Prostate gland (tissue), 2 donors: ENCODE results near the gene DNAJC6. TPM values are rescaled to one million over a fixed set of nuclear protein-coding genes. Genes with fewer than 3 reads are reported as not detected.

Experiments used
- DNase-seq: peaks from one replicate; pipeline ENCODE4 v3.0.0-alpha.2; 2019; ENCODE audit warnings: low spot score
- H3K27ac ChIP-seq, 2 donors: fragments of 200-600 bp; sonication (generic); 2 replicates each; pipeline ENCODE4 v1.5.1; 2017 to 2019
- H3K27me3 ChIP-seq: fragments of 200-600 bp; sonication (generic); replicated peaks from 2 replicates; pipeline ENCODE4 v1.5.1; 2019; ENCODE audit not compliant: insufficient read depth
- H3K36me3 ChIP-seq, 2 donors: fragments of 200-600 bp; sonication (generic); 1 replicate in 1 of 2; 2 replicates in 1 of 2; pipeline versions ENCODE4 v1.5.1 to v1.8.1; 2017 to 2019
- H3K4me1 ChIP-seq: fragments of 200-600 bp; sonication (generic); replicated peaks from 2 replicates; pipeline ENCODE4 v1.5.1; 2019
- H3K4me3 ChIP-seq, 2 donors: fragments of 200-600 bp; sonication (generic); 2 replicates each; pipeline ENCODE4 v1.5.1; 2017 to 2019
- H3K9me3 ChIP-seq: fragments of 200-600 bp; sonication (generic); 2 replicates; pipeline ENCODE4 v1.5.1; 2017
- POLR2A ChIP-seq: fragments of 450-650 bp; IDR thresholded peaks from one replicate; pipeline ENCODE4 v1.6.1; 2016; ENCODE audit warnings: antibody characterized with exemption, mild to moderate bottlenecking
- POLR2AphosphoS5 ChIP-seq: sonication (generic); formaldehyde crosslinking; IDR thresholded peaks from one replicate; pipeline ENCODE4 v1.6.1; 2017; ENCODE audit warnings: antibody characterized with exemption
- WGBS: methylation state at CpG from one replicate; pipeline ENCODE4 v1.1.5; 2018; 5-methylcytosine and 5-hydroxymethylcytosine counted together
- intact Hi-C: fragments of 100-400 bp; cut with DNase I; formaldehyde crosslinking; loops from one replicate; pipeline ENCODE4 v1.14.2; 2022
- total RNA-seq, 2 donors: library from RNA; depleted of rRNA; stranded (reverse); fragments of >200 nt; gene quantifications; one replicate each; pipeline ENCODE4 v1.1.0, GENCODE V29; 2016
- TF ChIP-seq, protein P1 (sequence below), 4 experiments: fragments of 200-600 bp in 2 of 4; fragments of 450-650 bp in 2 of 4; sonication (generic) in 2 of 4; IDR thresholded peaks; 1 replicate in 3 of 4; 2 replicates in 1 of 4; pipeline ENCODE4 v1.5.1; 2016 to 2019; ENCODE audit warnings: antibody characterized with exemption in 4 of 4, mild to moderate bottlenecking in 2 of 4, moderate library complexity in 2 of 4

The DNAJC6 gene
- total RNA-seq, 2 donors from 2014 or later = 1.4 to 3.5 TPM

- H3K27me3 ChIP-seq = no peaks in the 10 kb centered on the region
- TF ChIP-seq POLR2AphosphoS5 (no peak), POLR2A (no peak)
- TF ChIP-seq, protein P1, sequence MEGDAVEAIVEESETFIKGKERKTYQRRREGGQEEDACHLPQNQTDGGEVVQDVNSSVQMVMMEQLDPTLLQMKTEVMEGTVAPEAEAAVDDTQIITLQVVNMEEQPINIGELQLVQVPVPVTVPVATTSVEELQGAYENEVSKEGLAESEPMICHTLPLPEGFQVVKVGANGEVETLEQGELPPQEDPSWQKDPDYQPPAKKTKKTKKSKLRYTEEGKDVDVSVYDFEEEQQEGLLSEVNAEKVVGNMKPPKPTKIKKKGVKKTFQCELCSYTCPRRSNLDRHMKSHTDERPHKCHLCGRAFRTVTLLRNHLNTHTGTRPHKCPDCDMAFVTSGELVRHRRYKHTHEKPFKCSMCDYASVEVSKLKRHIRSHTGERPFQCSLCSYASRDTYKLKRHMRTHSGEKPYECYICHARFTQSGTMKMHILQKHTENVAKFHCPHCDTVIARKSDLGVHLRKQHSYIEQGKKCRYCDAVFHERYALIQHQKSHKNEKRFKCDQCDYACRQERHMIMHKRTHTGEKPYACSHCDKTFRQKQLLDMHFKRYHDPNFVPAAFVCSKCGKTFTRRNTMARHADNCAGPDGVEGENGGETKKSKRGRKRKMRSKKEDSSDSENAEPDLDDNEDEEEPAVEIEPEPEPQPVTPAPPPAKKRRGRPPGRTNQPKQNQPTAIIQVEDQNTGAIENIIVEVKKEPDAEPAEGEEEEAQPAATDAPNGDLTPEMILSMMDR (IDR thresholded peaks at IDR 0.05) = no peak
- intact Hi-C loops = loop anchor here (10.0 kb wide), 1 partner anchor 357 kb away; no protein-coding TSS in a partner anchor
- DNase-seq = no peak
- H3K4me3 ChIP-seq = peak overlapping the region; percentile 81 to 84
- H3K9me3 ChIP-seq = no peaks in the 10 kb centered on the region
- peaks cover 3 to 7% of the 10 kb centered on the region in 2 donors for H3K36me3 ChIP-seq
- no peaks in the 10 kb centered on the region for H3K4me1 ChIP-seq
- H3K27ac ChIP-seq = peak overlapping the region; percentile 94 to 97
- 7% methylated on average over 13 of the region's 13 CpGs for WGBS
Measured at GRCh38 chr1:65421351-65422025, 112.1 kb downstream of the DNAJC6 start.

DNA sequence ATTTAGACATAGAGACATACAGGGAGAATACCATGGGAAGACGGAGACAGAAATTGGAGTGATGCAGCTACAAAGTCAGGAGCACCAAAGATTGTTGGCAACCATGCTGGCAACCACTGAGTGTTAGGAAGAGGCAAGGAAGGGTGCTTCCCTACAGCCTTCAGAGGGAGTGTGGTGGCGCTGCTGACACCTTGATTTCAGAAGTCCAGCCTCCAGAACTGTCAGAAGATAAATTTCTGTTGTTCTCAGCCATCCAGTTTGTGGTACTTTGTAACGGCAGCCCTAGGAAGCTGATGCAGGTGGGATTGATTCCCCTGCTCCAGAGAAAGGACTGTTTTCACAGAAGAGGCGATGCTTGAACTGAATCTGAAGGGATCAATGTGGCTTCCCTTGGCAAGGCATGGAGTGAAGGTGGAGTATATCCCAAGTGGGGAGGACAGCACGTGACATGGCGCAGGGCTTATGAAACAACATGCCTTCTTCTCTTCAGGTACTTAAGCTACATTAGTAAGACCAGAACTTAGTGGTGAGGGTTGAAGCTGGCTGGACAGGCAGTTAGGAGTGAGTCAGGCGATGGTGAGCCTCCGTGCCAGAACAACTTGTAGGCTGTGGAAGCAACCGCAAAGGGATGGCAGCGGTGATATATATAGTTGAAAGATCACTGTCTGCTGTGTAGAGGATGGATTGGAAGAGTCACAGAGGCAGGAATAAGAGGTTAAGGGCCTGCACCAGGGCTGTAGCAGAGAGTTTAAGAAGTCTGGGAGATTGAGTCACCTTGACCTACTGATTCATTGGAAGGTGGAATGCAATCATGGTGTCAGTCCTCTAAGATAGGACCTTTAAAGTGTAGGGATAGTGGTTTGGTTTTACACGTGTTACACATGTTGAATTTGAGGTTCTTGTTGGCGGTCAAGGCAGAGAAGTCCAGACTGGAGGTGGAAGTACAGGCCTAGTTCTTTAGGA is 113.2 kb downstream of the DNAJC6 start:
- Histone ChIP-seq H3K36me3 (peaks cover 3 to 7% of the 10 kb centered on the region in 2 donors), H3K27me3 (no peaks in the 10 kb centered on the region), H3K4me3 (no peak overlapping the region), H3K4me1 (no peaks in the 10 kb centered on the region), H3K27ac (no peak overlapping the region), H3K9me3 (no peaks in the 10 kb centered on the region)
- DNase-seq = no peak
- intact Hi-C loops = loop anchor here (10.0 kb wide), 1 partner anchor 358 kb away; no protein-coding TSS in a partner anchor
- no peak for TF ChIP-seq POLR2A
- TF ChIP-seq, protein P1 (IDR thresholded peaks at IDR 0.05) = no peak
- 96% methylated on average over 12 of the region's 12 CpGs for WGBS

GRCh38 chr1:65423884-65424572 is 114.7 kb downstream of the DNAJC6 start:
- 92% methylated on average over 2 of the region's 2 CpGs for WGBS
- peaks cover 3 to 7% of the 10 kb centered on the region in 2 donors for H3K36me3 ChIP-seq
- TF ChIP-seq POLR2A = no peak
- TF ChIP-seq, protein P1 (IDR thresholded peaks at IDR 0.05) = no peak
- TF ChIP-seq POLR2AphosphoS5 = no peak
- intact Hi-C loops = loop anchor here (10.0 kb wide), 1 partner anchor 359 kb away; no protein-coding TSS in a partner anchor
- no peak overlapping the region for H3K4me3 ChIP-seq
- no peak overlapping the region for H3K27ac ChIP-seq
- no peaks in the 10 kb centered on the region for H3K9me3 ChIP-seq
- H3K27me3 ChIP-seq = no peaks in the 10 kb centered on the region
- no peaks in the 10 kb centered on the region for H3K4me1 ChIP-seq
- DNase-seq = no peak

DNA sequence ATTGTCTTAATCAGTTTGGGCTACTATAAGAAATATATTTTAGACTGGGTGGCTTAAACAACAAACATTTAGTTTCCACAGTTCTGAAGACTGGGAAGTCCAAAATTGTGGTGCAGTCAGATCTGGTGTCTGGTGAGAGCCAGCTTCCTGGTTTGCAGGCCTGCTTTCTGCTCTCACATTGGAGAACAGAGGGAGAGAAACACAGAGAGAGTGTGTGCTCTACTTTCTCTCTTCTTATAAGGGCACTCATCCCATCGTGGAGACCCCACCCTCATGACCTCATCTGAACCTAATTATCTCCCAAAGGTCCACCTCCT is 115.2 kb downstream of the DNAJC6 start:
- intact Hi-C loops = loop anchor here (10.0 kb wide), 1 partner anchor 360 kb away; no protein-coding TSS in a partner anchor
- TF ChIP-seq, protein P1 (IDR thresholded peaks at IDR 0.05) = no peak
- TF ChIP-seq POLR2AphosphoS5 (no peak), POLR2A (no peak)

More for the DNA sequence above, 115.2 kb downstream of the DNAJC6 start:
- Histone ChIP-seq H3K27me3 (no peaks in the 10 kb centered on the region), H3K9me3 (no peaks in the 10 kb centered on the region), H3K4me1 (no peaks in the 10 kb centered on the region), H3K4me3 (no peak overlapping the region), H3K36me3 (peaks cover 3 to 7% of the 10 kb centered on the region in 2 donors), H3K27ac (no peak overlapping the region)
- DNase-seq = no peak
- 72% methylated on average over 1 of the region's 1 CpG for WGBS
